Stimulated activated CD4-positive, alpha-beta T cell treated with anti-CD3 and anti-CD28 coated beads, TNF-alpha, amount 100 ng/mL, for 1 hour (primary cell): ENCODE results near the gene IFNAR2.
A peak's percentile ranks its signal among the peaks of the same experiment; 100 is the strongest.
"Not testable (repeated sequence)": the region's sequence is repeated elsewhere in the genome, so short reads cannot be mapped to it uniquely, and the experiment has no call there.

Source experiments
- DNase-seq, 3 donors: peaks; one replicate each; pipeline ENCODE4 v3.0.0-alpha.2; 2020; ENCODE audit warnings: low read depth in 3 of 3, low spot score in 1 of 3

Gene IFNAR2

DNA sequence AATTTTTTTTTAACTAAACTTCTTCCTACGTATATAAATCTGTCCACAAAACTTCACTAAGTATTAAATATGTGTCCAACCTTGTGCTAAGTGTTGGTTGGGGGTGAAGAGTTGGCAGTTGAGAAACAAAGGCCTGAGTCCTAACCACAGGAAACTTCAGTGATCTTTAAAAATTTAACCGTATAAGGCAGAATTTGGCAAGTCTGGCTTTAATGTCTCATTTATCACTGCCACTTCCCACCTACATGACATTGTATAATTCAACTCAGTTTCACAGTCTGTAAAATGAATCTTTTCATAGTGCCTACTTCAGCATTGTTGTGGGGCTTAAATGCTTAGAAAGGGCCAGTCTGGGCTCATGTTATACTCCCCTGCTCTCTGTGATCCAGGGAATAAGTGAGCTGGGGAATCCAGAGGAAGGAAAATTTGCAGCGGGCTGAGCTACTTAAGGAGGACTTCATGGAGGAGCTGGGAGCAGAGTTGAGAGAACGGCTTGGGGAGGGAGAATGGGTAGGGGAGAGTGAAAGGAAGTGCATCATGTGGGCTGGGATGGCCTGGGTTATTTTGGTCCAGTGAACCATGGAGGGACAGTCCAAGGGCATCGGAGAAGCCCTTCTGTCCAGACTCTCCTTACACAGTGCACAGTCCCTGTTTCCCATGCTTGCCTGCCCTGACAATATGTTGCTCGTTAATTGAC, 14.5 kb downstream of the IFNAR2 start:
- DNase-seq: no peak

DNA sequence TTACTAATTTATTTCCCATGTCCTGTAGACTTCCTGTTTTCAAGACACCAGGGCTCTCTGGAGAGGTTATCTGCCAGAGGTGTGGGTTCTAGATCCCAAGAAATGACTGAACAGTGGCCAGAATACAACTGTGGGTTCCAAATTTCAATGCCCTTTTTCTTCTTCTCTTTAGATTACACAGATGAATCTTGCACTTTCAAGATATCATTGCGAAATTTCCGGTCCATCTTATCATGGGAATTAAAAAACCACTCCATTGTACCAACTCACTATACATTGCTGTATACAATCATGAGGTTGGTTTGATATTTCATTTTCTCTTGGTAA, 15.0 kb downstream of the IFNAR2 start:
- DNase-seq: no peak

DNA sequence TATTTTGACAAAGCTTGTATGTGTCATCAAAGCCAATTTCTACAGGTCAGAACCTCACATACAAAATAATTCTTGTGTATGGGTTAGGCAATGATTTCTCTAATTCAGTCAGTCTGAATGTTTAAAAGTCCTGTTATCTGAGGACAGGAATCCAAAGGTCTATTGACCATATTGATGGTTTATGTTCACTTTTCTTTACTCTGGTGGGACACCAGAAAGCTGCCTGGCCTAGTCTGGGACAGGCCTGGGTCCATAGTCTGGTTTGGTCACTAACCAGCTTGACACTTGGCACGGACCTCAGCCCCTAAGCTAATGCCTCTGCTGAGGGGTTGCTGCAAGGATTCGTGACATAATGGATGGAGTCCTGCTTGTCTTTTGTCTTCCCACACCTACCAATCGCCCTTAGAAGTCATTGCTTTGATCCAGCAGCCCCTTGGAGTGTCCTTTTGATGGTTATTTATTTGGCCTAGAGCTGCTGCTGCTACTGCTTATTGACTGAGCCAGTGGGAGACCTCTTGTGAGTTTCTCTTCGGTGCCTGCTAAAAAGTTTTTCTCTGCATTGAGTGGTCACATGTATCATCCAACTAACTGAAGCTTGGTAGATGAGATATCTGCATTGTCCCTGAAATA, 15.7 kb downstream of the IFNAR2 start:
- no peak for DNase-seq

DNA sequence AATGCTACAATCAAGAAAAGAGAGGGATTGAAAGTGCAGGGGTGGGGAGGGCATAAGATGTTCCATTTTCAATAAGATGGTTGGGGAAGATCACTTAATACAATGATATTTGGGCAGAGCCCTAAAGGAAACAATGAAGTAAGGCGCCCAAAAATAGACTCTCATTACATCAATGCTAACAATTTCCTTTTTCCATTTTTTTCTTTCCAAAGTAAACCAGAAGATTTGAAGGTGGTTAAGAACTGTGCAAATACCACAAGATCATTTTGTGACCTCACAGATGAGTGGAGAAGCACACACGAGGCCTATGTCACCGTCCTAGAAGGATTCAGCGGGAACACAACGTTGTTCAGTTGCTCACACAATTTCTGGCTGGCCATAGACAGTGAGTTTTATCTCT, 16.8 kb downstream of the IFNAR2 start:
- DNase-seq: no peak

DNA sequence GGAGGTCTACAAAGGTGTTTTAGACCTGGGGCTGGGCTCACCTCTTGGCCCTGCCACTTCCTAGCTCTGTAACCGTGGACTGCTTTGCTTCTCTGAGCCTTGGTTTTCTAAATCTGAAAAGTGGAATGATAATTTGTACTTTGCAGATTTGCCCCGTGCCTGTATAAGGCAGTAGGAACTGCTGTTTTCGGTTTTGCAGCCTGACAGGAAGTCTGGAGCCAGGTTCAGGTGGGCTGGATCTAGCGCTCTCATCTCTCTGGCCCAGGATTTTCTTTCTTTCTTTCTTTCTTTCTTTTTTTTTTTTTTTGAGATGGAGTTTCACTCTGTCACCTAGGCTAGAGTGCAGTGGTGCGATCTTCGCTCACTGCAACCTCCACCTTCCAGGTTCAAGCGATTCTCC, 17.2 kb downstream of the IFNAR2 start:
- DNase-seq: no peak

DNA sequence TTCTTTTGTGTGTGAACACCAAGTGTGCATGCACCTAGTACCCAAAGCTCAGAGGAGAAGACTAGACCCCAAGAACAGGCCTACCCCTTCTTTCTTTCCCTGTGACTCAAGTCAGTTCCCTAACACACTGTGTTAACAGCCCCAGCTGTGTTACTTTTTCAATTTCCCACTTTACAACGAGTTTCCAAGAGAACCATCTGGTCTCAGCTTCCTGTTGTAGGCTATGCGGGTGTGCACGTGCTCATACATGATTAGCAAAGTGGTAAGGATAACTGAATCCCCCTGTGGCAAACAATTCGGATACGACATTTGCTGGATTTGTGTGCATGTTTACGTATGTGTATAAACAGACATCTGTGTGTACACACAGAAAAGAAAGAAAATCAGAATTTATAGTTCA, 17.9 kb downstream of the IFNAR2 start:
- no peak for DNase-seq

DNA sequence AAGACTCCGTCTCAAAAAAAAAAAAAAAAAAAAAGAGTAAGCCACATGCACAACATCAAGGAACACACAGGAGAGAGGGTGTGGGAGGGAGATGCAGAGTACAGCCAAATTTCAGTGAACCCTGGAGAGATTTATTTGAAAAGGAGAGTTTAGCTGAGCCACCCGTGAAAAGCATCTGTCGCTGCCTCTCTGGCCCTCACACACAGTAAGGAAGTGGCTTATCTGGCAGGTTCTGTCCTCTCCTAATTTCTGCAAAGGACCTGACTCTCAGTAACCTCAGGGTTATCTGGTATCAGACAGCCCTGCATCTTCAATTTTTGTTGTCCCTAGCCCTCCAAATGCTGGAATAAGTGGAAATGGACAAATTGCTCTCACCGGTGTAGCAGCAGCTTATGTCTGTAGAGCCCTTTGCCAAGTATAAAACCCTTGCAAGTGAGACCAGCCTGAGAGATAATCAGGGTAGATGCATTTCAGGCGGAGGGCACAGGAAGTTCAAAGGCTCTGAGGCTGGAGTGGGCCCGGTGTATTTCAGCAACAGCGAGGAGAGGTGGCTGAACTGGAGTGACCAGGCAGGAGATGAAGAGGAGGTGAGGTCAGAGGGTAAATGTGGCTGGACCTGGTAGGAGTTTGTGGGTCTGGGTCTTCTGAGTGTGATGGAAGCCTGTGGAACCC, 19.7 kb downstream of the IFNAR2 start:
- no peak for DNase-seq

DNA sequence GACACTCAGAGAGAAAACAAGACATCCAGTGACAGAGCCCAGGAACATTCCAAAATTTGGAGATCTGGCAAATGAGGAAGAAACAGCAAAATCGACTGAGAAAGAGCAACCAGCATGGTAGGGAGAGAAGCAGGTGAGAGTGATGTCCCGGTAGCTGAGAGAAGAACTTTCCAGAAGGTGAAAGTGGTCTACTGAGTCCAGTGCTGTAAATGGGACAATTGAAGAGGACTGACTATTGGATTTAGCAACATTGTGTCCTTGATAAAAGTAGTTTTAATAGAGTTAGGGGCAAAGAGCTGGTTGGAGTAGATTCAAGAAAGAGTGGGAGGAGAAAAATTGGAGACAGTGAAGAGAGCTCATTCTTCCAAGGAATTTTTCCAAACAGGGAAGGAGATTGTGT, 21.4 kb downstream of the IFNAR2 start:
- DNase-seq: no peak

DNA sequence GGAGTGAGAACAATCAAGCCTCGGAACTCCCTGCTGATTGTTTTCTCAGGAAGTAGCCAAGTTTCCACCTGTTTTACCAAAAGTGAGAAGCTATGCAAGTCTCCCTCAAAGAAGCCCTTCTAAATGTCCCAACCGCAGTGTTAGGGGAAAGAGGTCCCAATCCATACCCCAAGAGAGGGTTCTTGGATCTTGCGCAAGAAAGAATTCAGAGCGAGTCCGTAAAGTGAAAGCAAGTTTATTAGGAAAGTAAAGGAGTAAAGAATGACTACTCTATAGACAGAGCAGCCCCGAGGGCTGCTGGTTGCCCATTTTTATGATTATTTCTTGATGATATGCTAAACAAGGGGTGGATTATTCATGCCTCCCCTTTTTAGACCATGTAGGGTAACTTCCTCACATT, 23.6 kb downstream of the IFNAR2 start:
- DNase-seq: not testable (repeated sequence)

DNA sequence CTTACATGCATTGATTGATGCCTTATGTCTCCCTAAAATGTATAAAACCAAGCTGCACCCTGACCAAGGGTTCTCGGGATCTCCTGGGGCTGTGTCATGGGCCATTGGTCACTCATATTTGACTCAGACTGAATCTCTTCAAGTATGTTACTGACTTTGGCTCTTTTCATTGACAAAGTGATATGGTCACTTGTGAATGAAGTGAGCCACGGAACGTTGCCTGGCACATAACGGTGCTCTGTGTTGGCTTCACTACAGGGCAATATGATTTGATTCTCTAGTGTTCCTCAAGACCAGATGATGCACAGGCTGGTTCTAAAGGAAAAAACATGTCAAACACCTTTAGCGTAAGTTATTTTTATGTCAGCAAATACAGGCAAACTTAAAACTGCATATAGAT, 25.0 kb downstream of the IFNAR2 start:
- DNase-seq: no peak

DNA sequence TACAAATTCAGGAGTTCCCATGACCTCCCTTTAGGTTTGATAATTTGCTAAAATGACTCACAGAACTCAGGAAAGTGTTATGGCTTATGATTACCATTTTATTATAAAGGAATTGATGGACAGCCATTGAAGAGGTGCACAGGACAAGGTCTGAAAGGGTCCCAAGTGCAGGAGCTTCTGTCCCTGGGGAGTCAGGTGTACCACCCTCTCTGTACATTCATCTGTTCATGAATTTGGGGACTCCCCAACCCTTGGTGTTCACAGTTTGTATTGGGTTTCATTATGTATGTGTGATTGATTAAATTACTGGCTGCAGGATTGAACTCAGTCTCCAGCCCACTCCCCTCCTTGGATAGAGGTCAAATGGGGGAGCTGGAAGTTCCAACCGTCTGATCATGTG, 25.7 kb downstream of the IFNAR2 start:
- DNase-seq: no peak

DNA sequence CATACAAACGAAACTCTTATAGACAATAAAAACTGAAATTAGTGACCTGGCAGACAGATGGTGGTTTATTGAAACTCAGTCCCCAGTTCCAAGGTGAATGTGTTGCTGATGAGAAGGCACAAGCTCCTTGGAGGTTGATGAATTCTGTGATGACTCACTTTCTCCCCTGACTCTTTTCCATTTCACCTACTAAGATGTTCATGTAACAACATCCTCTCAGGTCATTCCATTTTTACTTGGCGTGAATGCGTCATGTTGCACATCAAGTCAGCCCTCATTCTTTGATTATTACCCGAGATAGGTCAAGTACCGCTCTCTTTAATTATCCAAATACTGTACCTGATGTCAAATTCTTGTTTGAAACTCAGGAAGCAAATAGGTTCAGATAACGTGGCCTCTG, 26.3 kb downstream of the IFNAR2 start:
- no peak for DNase-seq

DNA sequence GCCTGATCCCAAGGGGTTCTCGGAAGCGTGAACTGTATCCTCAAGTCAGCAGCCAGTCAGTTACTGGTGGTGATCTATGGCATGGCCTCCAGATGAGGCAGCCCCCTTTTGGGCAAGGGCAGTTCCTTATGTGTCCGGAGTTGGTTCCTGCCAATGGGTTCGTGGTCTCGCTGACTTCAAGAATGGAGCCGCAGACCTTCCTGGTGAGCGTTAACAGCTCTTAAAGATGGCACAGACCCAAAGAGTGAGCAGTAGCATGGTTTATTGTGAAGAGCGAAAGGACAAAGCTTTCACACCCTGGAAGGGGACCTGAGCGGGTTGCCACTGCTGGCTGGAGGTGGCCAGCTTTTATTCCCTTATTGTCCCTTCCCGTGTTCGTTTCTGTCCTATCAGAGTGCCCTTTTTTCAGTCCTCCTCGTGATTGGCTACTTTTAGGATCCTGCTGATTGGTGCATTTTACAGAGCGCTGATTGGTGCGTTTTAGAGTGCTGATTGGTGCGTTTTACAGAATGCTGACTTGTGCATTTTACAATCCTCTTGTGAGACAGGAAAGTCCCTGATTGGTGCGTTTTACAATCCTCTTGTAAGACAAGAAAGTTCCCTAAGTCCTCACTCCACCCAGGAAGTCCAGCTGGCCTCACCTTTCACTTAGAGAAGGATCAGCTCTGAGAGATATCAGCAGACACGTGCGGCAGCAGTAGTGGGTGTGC, 27.5 kb downstream of the IFNAR2 start:
- DNase-seq: no peak

DNA sequence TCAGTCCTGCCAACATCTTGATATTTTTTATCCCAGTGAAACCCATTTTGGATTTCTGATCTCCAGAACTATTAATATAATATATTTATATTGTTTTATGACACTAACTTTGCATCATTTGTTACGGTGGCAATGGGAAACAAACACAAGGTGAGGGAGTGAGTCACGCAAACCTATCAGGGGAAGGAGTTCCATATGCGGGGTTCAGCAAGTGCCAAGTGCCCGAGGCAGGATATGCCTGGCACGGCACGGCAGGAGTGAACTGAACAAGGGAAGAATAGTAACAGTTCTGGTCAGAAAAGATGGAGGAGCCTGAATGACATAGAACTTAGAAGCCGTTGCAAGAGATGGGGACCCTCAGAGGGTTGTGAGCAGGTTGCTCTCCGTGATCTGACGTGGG, 28.7 kb downstream of the IFNAR2 start:
- no peak for DNase-seq

DNA sequence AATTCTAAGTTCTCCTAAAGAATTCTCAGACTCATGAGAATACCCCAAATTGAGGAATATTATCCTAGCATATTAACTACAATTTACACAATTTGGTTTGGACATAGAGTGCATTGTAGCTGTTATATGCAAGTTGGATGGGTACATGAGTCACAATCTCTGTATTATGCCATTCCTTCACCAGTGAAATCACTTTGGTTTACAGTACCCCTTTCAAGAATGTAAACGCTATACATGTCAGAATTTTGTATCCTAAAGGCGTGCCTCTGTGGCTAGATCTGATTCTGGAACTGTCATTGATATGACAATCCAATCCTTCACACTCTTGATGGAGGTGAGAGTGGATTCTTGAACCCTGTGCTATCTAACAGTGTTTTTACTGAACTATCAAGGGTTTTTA, 29.7 kb downstream of the IFNAR2 start:
- no peak for DNase-seq

DNA sequence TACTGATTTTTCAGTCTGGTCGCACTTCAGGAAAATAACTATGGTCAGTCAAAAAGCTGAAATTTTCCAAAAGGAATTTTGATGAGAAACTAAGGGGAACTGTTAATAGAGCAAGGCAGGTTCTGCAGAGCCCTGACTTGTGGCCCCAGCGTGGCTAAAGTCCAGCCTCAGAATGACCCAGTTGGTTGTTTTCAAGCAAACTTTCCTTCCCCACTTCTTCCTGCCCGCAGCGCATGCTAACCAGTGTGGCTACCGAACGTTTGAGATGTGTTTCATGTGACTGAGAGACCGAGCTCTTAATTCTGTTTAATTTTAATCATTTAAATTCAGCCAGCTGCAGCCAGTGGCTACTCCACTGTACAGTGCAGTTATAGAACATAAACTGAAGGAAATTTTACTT, 30.3 kb downstream of the IFNAR2 start:
- no peak for DNase-seq

DNA sequence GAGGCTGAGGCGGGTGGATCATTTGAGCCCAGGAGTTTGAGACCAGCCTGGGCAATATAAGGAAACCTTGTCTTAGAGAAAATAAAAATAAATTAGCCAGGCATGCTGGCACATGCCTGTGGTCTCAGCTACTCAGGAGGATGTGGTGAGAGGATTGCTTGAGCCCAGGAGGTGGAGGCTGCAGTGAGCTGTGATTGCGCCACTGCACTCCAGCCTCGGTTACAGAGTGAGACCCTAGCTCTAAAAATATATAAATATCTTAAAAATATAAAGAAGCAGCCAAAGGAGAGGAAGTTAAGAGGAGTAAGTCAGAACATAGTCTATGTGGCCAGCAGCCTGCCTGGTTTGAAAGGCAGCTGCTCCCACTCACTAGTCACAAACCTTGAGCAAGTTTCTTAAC, 31.9 kb downstream of the IFNAR2 start:
- no peak for DNase-seq

DNA sequence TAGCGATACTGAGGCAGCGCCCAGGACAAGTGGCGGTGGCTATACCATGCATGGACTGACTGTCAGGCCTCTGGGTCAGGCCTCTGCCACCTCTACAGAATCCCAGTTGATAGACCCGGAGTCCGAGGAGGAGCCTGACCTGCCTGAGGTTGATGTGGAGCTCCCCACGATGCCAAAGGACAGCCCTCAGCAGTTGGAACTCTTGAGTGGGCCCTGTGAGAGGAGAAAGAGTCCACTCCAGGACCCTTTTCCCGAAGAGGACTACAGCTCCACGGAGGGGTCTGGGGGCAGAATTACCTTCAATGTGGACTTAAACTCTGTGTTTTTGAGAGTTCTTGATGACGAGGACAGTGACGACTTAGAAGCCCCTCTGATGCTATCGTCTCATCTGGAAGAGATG, 33.2 kb downstream of the IFNAR2 start:
- no peak for DNase-seq

DNA sequence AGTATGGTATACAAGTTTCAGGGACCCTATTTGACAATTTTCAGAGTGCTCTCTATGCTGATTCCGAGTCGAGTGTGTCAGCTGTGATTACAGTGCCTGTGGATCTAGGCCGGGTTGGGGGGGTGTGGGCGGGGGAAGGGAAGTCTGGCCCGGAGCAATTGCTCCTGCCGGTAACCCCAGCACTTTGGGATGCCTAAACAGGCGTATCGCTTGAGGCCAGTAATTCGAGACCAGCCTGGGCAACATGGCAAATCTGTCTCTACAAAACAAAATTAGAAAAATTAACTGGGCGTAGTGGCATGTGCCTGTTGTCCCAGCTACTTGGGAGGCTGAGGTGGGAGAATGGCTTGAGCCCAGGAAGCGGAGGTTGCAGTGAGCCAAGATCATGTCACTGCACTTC, 34.8 kb downstream of the IFNAR2 start:
- DNase-seq: no peak

DNA sequence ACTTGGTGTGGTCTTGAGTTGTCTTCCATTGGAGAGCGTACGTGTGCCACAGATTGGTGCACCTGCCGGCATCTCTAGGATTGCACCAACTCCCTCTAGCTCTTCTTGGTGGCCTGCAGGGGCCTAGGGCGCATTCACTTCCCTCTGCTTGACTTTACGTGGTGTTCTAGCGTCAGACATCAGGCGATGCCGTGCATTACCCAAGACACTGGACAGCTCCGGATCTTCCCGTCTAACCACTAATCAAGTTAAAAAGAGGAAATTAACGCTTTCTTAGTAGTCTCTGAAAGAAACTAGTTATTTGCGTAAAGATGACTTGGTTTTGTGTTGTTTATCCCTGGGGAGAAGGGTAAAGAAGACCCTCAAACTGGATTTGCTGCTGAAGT, 35.9 kb downstream of the IFNAR2 start:
- no peak for DNase-seq

DNA sequence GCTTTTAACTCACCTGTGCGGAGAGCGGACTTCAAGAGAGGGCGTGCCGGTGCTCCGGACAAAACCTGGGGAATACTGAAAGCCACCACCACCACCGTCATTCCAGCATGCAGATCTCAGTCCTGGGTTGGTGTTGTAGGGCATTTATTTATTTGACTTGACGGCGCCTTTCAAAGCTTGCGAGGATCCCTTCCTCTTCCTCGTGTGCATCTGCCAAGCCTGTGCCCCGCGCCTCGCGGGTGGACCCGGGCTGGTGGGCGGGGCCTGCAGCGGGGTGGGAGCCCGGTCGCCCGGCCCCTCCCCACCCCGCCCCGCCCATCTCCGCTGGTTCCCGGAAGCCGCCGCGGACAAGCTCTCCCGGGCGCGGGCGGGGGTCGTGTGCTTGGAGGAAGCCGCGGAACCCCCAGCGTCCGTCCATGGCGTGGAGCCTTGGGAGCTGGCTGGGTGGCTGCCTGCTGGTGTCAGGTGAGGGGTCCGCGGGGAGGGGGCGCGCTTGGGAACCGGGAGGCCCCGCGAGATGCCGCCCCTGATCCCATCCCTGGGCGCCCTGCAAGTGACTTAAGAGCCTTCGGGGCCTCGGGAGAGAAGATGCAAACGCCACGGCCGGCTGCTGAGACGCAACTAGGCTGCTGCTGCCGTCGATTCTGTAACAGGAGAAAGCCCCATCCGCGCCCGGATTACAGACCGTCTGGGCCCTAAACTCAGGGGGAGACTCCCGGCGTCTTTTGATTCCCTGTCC, 36.5 kb downstream of the IFNAR2 start, which contains the start of gene IL10RB:
Gene IL10RB, plus strand, starts transcription at position 318 of the 739 bp plus-strand sequence. Its CDS starts 99 bp downstream, at position 417.
- peak; percentile 27 to 68 (median 48) for DNase-seq

DNA sequence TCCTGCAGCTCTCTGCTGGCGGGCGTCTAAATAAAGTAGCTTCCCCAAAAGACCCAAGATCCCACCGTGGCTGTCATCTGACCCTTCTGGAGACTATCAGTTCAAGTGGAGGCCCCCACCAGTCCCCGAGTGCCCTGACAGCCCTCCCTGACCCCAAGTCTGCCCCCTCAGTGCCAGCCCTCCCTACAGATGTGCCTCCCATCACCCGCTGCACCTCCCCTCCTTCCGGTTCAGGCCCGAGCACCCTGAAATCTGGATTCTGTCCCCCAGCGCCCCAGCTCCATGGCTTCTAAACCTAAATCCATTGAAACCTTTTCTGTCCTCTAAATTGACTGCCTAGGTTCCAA, 37.0 kb downstream of the IFNAR2 start:
- no peak for DNase-seq
